HG03045 (cell line): ENCODE measurements around the gene NEU4.
"Not testable (repeated sequence)": the region's sequence is repeated elsewhere in the genome, so short reads cannot be mapped to it uniquely, and the experiment has no call there.

ENCODE experiments used
- ATAC-seq: cut with Tn5 transposase; IDR thresholded peaks from one replicate; pipeline ENCODE4 v1.9.1; 2021; ENCODE audit warnings: mild to moderate bottlenecking, moderate library complexity; ENCODE audit not compliant: unreplicated experiment

The NEU4 gene, protein sequence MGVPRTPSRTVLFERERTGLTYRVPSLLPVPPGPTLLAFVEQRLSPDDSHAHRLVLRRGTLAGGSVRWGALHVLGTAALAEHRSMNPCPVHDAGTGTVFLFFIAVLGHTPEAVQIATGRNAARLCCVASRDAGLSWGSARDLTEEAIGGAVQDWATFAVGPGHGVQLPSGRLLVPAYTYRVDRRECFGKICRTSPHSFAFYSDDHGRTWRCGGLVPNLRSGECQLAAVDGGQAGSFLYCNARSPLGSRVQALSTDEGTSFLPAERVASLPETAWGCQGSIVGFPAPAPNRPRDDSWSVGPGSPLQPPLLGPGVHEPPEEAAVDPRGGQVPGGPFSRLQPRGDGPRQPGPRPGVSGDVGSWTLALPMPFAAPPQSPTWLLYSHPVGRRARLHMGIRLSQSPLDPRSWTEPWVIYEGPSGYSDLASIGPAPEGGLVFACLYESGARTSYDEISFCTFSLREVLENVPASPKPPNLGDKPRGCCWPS

DNA sequence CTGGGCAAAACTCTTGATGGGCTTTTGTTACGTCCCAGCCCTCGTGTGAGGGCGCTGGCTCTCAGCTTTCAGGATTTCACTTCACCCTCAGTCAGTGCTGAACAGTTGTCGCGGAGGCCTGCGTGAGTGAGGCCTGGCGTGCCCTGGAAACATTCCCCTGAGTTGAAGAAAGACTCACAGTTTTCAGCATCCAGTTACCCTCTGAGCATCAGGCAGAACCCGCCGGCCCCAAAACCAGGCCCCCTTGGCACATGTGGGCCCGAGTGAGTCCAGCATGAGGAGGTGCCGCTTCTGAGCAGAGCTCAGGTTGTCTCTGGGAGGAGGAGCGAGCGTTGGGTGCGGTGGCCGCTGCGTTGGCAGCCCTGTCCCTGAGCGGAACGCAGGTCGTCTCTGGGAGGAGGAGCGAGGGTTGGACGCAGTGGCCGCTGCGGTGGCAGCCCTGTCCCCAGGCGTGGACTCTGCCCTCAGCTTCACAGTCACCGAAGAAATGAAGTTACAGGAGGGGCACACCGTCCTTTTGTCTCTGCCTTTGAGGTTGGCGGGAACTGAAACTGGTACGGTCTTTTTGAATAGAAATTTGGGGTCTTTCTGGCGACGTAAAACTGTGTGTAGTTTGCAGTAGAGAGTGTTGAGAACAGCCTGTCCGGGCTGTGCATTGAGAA is at the start of gene NEU4:
Gene NEU4, plus strand, starts transcription at position 473 of the 662 bp plus-strand sequence. CDS start 5,292 bp downstream, outside the sequence.
- no peak for ATAC-seq

DNA sequence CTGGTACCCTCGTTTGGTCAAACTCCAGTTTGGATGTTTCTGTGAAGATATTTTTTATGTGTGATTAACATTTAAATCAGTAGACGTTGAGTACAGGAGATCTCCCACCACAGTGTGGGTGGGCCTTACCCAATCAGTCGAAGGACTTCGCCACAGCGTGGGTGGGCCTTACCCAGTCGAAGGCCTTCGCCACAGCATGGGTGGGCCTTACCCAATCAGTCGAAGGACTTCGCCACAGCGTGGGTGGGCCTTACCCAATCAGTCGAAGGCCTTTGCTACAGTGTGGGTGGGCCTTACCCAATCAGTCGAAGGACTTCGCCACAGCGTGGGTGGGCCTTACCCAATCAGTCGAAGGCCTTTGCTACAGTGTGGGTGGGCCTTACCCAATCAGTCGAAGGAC is 49.1 kb upstream of the NEU4 start:
- ATAC-seq, result not testable (repeated sequence)

DNA sequence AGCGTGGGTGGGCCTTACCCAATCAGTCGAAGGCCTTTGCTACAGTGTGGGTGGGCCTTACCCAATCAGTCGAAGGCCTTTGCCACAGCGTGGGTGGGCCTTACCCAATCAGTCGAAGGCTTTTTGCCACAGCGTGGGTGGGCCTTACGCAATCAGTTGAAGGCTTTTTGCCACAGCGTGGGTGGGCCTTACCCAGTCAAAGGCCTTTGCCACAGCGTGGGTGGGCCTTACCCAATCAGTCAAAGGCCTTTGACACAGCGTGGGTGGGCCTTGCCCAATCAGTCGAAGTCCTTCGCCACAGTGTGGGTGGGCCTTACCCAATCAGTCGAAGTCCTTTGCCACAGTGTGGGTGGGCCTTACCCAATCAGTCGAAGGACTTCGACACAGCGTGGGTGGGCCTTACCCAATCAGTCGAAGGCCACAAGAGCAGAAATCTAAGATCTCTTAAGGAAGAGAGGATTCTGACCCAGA is 48.7 kb upstream of the NEU4 start:
- ATAC-seq, result no peak

DNA sequence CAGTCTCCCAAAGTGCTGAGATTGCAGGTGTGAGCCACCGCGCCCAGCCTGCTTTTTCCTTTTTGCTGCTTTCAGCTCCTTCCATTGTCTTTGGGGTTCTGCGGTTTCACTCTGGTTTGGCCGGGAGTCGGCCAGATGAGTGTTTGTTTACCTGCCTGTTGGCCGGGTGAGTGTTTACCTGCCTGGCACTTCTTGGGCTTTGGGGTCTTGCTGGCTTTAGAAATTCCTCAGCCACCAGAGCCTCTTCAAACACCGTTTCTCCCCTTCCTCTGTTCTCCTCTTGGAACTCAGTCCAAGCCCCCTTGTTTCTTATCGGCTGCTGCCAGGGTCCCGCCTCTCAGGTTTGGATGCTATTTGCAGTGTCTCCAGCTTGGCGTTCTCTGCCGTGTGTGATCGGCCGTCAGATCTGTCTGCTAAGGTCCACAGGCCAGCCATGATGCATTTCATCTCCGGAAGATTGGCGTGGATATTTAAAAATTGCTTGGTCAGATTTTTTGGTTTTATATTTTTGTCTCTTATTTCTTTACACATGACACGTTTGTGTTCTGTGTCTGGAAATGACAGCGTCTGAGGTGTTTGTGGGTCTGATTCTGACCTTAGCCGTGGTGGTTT is 46.6 kb upstream of the NEU4 start:
- ATAC-seq, result no peak

DNA sequence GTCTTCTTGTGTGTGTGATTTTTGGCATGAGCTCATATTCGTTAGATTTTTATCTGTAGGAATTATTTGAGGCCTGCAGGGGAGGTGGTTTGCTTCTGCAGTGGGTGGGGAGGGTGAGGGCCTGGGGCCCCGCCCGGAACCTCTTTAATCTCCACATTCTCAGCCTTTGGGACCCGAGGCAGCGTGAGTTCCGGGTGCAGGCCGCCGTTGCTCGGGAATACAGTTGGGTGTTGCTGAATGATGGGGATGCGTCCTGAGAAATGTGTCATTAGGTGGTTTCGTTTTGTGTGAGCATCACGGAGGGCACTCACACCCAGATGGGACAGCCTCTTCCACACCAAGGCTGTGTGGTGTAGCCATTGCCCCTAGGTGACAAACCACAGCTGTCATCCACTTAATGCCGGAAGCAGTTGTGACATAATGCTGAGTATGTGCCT is 46.0 kb upstream of the NEU4 start:
- ATAC-seq, result no peak

DNA sequence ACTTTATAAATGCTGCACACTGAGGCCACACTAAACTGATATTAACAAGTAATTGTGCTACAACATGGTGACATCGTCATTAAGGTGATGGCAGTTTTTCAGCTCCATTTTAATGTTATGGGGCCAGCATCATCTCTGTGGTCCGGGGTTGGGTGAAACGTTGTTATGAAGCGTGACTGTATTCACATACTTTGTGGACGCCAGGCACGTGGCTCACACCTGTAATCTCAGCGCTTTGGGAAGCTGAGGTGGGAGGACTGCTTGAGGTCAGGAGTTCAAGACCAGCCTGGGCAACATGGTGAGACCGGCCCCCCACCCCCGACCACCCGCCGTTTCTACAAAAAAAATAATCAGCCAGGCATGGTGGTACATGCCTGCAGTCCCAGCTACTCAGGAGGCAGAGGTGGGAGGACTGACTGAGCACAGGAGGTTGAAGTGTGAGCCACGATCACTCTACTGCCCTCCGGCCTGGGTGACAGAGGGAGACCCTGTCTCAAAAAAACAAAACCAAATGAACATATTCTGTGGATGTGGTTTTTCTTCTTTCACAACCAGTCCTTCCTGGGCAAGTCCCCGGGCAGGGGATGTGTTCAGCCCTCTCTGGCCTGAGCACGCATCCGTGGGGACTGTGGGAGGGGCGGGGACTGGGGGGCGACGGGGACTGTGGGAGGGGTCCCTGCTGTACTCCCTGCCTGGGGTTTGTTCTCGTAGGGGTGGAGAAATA is 45.3 kb upstream of the NEU4 start:
- ATAC-seq, result no peak

DNA sequence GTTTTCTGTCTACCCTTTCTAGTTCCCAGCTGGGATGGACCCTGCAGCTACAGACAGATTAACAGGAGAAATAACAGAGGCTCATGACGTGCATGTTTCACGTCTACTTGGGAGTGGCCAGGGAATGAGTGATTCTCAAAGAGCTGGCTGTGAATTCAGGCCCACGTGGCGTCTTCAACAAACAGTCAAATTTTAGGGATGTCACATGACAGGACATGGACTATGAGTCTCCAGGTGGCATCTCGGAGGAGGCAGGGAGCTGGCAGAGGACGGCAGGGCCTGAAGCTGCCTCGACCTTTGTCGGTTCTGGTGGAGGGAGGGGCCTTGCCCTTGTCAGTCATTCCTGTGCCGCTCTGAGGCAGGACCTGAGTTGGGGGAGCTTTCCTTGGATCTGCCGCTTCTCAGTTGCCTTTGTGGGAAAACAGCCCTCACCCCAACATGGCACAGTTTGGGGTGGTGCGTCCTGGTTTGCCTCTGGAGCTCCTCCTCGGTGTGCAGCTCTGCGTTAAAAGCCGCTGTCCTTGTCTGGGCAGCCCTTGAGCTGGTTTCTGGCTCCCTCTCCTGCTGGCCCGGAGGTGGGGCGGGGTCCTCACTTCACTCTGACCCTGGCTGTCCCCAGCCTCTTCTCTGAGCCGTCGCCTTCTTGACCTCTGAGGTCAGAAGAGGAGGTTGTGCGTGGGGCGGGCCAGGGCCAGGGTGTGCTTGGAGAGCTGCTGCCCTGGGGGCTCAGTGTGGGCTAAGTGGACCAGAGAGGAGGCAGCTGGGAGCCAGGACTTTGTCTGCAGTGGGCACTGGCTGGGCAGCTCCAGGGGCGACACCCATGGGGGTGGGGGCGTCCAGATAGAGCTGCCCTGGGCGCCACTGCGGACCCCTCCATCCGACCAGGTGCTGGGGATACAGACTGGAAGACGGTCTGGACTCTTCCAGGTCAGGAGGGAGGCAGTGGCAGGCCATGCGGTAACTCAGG is 44.4 kb upstream of the NEU4 start:
- no peak for ATAC-seq

DNA sequence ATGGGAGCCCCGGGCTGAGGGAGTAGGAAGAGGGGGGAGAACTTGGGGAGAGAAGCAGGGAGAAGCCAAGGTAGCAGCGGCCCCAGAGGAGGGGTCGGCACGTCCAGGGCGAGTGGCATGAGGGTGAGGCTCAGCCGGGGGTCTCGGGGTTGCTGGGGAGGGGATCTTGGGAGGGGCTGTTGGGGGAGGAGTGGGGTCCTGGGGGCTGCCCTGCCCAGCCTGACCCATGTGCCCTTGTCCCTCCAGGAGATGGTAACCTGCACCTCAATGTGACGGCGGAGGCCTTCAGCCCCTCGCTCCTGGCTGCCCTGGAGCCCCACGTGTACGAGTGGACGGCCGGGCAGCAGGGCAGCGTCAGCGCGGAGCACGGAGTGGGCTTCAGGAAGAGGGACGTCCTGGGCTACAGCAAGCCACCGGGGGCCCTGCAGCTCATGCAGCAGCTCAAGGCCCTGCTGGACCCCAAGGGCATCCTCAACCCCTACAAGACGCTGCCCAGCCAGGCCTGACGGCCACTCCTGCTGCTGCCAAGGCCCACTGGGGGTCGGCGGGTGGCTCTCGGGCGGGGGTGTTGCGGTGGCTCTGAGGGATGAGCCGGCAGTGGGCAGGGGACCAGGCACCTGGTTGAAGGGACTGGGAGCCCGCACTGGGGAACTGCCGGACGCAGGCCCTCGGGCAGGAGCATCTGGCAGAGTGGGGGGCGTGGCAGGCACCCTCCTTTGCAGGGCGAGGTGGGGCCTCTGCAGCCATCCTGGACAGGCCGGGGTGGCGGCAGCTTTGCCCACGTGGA is 41.3 kb upstream of the NEU4 start:
- no peak for ATAC-seq

DNA sequence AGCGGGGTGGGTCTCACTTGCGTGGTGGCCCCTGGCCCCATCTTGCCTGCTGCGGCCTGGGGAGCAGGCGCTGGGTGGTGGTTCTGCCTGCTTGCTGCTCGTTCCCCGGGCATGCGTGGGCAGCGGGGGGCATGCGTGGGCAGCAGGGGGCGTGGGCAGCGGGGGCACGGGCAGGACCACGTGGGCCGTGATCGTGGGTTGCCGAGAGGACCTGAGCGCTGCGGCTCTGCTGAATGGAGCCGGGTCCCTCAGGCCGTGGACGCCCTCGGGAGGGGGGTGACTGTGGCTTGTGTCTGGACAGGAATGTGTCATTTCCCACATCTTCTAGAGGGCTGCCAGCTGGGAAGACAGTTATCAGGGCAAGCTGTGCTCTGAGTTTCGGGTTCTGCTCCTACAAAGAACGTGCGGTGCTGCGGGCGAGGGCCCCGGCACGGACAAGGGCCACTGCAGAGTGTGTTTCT is 40.7 kb upstream of the NEU4 start:
- ATAC-seq, result no peak

DNA sequence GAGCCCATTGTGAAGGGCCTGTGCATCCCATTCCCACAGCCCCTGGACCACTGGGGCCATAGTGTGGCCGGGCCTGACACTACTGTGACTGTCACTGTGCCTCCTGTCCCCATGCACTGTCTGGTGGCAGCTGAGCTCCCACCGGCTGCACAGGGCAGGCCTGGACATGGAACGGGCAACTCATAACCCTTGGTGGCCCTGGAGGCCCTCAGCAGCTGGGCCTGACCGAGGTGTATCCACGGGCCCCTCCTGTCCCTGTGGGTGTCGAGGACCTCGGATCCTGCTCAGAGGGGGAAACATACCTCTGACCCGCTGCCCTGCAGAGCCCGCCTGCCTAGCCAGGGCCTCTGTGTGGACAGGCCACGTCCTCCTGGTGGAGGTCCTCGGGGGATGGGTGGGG is 40.1 kb upstream of the NEU4 start:
- ATAC-seq, result no peak

DNA sequence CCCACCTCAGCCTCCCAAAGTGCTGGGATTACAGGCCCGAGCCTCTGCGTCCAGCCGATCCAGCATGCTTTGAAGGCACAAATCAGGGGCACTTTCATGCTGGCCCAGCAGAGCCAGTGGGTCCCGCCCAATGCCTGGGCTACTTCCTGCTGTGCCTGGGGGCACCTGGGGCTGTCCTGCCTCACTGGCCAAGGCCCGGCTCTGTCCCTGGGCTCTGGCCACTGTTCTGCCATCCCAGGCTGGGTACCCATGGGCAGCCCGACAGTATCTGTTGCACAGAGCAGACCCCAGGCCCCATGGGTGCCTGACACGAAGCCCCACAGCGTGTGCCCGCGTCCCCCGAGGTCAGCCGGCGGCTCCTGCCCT is 39.2 kb upstream of the NEU4 start:
- no peak for ATAC-seq

DNA sequence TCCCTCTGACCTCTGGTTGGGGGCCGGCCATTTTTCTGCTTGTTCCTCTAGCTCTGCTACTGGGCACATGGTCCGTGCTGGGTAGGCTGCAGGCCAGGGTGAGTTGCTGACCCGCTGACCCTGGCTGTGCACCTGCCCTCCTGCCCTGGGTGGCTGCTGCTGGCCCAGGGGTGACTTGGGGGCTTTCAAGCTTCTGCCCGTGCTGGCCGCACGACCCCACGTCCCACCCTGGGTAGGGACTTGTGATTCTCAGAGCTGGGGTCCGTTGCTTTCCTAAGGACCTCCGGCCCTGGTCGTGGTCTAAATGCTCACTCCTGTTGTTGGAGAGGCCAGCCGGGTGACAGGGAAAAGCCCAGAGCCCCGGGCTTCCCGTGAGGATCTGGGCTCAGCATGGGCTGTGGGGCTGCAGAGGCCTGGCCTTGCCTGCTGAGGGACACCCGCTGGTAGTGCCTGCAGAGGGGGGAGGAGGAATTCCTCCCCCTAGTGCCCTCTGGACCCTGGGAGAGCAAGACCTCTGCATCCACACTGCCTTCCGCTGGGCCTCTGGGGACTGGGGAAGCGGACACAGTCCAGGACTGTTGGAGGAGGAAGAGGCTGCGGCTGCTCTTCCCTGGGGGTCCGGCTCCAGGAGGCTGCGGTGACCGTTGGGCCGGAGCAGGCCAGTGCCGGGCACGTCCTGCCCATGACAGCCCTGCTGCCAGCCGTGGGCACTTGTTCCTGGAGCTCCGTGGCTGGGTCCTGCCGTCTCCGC is 38.6 kb upstream of the NEU4 start:
- ATAC-seq, result no peak

DNA sequence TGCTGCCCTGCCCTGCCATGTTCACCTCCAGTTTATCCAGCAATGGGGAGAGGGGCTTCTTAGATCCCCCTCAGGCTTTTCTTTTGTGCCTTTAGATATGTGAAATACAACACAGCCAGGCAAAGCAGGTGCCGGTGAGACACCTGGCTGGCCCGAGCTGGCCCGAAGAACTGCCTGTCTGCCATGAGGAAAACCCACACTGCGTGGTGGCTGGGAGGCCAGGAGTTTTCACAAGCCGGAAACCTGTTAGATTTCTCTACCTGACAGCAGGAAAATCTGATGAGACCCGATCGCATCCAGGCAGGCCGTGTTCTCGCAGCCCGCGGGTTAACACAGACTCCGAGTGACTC is 38.1 kb upstream of the NEU4 start:
- no peak for ATAC-seq

DNA sequence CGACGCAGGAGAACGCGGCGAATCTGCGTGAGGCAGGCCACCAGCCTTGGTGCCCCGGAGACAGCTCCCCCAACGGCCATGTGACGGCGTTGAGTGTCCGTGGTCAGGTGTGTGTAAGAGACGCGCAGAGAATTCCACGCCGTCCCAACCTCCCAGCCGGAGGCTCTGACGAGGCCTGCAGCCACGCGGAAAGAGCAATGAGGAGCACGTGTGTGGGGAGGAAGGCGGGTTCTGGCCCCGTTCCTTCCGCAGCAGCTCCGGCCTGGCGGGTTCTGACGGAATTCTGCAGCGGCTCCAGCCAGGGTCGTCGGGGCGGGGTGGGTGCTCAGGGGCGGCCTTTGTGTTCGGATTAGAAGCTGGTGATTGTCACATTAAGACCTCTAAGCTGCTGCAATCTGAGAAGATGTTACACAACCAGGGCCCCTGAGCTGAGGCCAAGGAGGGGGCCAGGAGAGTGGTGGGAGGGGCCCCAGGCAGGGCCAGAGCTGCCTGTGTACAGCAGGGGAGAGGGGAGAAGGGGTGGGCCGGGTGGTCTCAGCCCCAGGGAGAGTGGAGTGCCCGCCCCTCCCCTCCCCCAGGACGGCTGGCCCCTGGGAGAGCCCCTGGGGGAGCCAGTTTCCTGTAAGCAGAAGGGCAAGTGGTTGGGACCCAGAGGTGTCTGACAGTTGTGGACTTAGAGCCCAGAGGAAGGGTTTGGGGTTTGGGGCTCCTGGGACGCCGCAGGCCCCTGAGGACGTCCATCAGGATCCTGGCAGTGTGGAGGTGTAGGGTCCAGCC is 37.5 kb upstream of the NEU4 start:
- ATAC-seq, result no peak

DNA sequence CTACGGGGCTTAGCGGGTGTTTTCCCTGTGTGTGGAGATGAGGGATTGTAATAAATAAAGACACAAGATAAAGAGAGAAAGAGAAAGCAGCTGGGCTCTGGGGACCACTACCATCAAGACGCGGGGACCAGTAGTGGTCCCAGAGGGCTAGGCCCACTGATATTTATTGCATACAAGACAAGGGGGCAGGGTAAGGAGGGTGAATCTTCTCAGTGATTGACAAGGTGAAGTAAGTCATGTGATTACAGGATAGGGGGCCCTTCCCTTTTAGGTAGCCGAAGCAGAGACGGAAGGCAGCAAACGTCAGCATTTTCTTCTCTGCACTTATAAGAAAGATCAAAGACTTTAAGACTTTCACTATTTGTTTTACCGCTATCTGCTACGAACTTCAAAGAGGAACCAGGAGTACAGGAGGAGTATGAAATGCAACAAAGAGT is 36.9 kb upstream of the NEU4 start:
- ATAC-seq, result no peak

DNA sequence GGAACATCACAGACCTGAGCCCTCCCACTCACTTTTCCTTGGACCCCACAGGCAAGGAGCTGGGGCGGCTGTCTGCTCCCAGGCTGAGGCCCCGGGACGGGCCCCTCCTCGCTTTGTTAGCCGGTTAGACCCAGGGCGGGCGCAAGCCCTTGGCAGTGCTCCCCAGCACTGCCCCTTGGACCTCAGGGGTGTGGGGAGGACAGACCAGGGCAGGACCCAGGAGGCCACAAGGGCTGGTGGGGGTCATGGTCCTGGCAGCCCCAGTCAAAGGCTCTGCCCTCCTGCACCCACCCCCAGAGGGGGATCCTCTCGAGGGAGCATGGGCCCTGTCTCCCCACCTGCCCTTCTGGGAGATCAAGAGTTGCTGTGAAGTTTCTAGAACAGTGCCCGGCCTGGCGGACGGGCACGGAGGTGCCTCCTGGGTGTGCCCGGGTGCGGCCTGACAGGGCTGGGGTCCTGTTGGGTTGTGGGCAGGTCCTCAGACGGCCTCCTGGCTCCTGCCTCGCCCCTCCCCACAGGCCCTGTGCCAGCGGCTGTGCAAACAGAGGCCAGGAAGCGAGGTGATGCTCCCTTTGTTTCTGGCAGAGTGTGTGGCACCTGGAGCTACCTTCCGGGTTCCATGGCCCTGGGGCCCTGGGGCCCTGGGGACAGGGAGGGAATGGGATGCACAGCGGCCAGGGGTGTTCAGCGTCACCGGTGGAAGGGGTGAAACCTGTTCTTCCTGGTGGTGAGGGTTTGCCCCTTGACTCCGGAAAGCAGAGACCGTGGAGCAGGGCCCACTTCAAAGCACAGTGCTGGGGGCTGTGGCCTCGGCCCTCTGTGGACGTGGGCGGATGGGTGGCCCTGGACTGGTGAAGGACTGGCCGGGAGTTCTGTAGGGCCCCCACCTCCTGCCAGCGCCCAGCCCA is 35.2 kb upstream of the NEU4 start:
- ATAC-seq, result no peak
